ENCODE results near the gene WDFY4.
A peak's percentile ranks its signal among the peaks of the same experiment; 100 is the strongest.

Gene WDFY4

DNA sequence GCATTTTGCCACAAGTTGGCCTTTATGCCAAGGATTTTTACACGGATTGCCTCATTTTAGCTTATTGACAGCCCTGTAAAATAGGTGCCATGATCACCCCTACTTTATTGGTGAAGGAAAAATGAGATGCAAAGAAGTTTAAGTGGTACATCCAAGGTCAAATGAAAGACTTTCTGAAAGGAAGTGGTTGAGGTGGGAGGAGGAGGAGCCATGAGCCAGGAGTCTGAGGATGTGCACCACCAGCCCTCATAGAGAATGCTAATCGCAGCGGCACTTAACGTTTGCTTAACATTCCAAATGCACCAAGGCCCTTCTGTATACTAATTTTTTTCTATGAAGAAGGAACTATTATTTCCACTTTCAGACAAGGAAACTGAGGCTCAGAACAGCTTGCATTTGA is 286.0 kb downstream of the WDFY4 start:
- no peak for DNase-seq

DNA sequence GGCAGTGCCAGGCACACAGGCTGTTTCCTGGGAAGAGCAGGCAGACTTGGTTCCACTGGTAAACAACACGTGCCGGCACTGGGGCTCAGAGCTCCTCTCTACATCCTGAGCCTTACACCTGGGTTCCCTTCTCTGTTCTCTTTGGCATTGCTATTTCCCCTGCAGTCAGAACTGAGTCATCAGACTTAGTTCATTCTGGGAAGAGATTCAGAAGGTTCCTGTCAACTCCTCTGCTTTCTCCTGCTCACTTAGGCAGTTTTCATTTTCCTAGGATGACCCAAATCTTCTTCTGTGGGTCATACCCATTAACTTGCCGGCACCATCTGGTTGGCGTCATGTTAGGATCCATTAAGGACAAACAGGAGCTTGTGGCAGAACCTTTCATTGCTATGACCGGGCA is 288.4 kb downstream of the WDFY4 start:
- no peak for DNase-seq

DNA sequence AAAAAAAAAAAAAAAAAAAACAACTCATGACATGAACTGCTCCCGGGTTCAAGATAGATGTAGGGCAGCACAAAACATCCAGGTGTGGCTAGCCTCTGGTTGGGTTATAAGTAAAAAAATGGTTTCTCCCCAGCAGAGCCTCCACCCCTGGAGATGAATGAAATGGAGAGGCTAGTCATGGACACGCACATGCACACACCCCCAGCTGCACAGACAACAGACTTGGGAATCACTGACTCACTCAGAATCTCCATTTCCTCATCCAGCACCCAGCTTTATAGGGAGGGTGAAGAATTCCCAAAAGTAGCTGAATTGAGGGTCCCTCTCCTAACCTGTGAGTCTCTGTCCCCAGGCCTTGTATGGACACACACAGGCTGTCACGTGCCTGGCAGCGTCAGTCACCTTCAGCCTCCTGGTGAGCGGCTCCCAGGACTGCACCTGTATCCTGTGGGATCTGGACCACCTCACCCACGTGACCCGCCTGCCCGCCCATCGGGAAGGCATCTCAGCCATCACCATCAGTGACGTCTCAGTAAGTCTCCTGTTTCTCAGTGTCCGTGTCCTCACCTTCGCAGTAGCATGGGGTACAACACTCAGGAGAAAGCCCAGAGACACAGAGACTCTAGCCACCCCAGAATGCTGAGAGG is 290.0 kb downstream of the WDFY4 start:
- DNase-seq, result no peak

DNA sequence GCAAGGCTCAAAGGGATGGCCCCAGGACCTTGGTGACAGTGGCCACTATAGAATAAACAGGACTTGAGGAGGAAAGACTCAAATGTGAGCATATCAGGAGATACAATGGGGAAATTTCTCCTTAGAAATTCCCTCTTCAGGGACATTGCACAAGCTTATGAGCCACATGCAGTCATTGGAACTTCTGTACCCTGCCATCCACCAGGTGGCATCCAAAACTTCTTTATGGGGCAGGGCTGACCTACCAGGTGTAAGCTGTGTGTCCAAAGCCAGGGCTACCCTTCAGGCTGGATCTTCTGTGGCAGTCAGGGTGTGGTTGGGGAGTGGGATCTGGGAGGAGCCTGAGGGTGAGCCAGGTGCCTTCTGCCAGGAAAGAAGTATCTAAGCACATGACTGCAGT is 291.5 kb downstream of the WDFY4 start:
- peak in 2 of 56 donors; percentile 5 to 13 for DNase-seq

DNA sequence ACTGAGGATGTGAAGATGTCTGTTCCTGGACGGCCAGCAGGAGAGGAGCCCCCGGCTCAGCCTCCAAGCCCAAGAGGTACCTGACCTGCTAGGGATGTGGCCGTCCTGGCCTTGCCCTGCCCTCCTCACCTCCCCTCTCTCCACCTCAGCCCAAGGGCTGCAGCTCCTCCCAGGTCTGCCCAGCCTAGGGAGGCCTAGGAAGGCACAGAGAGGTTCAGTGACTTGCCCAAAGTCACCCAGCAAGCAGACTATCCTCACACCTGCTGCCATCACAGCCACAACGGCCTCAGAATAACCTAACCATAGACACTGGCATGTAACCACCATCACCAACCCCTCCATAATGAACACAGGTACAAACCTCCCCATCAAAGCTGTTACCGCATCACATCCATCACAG is 293.6 kb downstream of the WDFY4 start:
- DNase-seq, result no peak

DNA sequence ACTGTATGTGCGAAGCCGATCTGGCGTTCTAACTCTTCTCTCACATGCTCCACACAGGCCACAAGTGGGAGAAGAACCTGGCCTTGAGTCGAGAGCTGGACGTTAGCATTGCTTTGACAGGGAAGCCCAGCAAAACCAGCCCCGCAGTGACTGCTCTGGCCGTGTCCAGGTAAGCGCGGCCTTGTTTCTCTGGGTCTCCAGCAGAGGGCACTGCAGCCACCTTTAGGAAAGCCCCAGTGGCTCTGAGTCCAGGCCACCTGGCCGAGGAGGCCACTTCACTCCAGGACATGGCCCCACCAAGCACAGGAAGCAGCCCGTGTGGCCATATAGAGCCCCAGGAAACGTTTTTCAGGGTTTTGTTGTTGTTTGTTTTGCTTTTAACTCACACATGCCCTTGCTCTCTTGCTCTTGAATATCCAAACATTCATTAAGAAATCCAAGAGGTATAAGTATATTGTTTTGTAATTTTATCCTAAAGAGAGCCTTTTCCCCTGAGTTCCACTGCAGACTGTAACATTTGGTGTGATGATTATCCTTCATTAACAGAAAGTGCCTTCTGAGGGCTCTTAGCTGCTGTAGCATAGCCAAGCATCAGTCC is 296.7 kb downstream of the WDFY4 start:
- peak in 24 of 56 donors; percentile 1 to 56 (median 24) for DNase-seq

DNA sequence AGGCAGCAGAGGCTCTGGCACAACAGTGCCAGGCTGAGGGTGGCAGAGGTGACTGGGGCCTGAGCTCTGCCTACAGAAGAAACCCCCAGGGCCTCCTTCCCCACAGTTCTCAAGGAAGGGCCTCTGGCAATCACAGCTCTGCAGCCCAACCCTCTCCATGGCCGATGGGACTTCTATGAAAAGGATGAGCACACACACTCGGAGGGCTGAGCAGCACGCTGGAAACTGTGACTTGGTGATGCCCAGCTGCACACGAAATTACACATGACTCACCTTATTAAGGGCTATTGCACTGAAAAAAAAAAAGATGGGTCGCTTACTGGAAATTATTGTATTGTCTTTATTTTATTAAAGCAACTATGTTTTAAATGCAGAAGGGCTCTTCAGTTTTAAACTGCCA is 297.9 kb downstream of the WDFY4 start:
- no peak for DNase-seq

DNA sequence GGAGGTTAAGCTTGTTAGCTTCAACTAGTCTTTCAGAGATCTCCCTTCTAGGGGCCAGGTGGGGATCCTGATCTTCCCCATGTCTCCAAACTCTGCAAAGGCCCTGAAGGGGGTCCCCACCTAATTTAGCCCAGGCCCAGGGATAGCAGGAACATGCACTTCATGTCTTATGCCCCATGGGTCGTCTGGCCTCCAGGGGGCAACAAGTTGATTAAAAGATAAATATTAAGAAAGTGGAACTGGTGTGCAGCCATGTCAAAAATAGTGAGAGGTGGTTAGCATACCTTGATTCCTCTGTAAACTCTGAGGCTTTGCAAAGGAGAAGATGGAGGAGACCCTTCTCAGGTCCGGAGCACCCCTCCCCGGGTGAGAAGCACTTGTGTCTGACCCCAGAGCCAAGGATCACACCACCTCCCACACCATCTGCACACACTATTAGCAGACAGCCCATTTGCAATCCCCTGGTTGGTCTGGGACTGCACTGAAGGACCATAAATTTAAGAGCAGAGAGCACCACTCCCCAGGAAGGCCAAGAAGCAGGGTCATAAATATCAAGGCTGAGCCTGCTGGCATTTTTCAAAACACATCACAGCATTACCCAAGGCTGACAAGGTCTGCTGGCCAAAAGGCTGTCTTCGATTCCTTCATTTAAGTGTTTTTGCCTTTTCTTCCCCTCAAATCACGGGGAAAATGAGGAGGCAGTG is 299.1 kb downstream of the WDFY4 start:
- DNase-seq, result no peak

DNA sequence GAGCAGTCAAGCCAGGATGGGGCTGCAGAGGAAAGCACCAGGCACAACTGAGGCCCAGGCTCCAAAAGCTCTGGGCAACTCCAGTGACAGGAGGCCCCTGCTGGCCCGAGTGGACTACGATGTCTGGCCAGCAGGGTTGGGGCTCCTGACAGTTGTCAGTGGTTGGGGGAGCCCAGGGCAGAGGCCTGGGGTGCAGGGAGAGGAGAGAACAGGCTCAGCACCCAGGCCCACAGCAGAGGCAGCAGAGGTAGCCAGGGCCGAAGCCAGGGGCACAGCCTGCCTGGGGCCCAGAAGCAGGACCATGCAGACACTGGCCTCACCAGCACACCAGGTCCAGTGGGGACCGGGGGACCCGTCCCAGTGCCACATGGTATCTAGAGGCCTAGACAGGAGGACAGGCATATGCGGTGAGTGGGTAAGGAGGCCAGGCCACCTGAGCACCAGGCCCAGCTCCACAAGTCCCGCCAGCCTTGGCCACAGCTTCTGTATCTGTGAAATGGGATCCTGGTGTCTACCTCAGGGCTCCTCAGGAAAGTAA is 301.0 kb downstream of the WDFY4 start:
- DNase-seq, result no peak

DNA sequence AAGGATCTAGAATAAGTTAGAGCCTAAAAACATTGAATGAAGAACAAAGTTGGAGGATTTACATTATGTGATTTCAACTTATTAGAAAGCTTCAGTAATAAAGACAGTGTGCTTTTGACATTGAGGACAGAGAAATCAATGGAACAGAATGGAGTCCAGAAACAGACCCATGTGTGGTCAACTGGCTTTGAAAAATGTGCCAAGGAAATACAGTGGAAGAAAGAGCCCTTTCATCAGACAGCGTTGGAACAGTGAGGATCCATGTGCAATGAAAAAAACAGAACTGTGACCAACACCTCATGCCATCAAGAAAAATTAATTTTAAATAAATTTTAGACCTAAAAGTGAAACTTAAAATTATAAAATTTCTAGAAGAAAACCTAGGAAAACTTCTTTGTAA is 305.6 kb downstream of the WDFY4 start:
- peak in 1 of 56 donors; percentile 9 for DNase-seq

DNA sequence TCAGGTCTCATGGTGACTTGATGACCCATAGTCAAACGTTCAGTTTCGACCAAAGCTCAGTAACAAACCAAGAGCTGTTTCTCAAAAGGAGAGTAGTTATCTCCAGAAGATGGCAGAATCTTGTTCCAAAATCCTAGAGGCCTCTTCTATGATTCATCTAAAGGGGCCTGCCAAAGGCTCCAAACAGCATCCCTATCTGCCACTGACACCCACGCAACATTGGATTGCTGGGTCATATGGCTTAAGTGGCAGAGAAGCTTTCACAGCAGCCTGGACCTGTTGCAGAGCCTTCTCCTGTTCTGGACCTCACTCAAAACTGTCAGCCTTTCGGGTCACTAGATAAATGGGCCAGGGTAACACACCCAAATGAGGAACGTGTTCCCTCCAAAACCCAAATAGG is 309.0 kb downstream of the WDFY4 start:
- no peak for DNase-seq

DNA sequence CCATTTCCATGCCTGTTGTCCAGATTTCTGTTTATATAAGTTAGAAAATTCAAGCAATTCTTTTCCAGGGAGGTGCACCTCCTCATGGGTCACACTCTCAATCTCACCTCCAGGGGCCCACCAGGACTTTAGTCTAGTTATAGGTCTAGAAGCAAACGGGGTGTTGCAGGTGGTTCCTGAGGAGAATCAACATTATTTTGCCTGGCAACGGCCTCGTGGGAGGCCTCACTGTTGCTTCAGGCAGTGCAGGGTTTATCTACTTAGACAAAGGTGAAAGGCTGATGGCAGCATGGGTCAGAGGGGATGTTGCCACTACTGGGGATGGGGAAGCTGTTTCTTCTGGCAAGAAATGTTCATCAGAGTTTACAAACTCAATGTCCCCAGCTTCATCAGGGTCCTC is 311.7 kb downstream of the WDFY4 start:
- DNase-seq, result no peak

DNA sequence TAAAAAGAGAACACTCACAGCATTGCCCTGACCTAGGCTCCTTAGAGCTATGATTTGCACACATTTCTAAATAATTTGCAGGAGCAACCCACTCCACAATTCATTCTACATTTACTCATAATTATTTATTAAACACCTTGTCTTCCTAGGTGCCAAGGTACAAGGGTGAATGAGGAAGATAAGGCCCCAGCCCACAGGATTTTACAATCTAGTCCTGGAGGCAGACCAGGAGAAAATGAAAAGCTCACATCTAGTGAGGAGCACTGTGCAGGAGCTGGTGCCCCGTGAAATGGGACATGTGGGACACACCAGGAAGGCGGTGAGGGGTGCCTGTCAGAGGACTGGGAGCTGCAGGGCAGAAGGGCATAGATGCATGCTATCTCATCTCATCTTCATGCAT is 314.7 kb downstream of the WDFY4 start:
- DNase-seq, result no peak

DNA sequence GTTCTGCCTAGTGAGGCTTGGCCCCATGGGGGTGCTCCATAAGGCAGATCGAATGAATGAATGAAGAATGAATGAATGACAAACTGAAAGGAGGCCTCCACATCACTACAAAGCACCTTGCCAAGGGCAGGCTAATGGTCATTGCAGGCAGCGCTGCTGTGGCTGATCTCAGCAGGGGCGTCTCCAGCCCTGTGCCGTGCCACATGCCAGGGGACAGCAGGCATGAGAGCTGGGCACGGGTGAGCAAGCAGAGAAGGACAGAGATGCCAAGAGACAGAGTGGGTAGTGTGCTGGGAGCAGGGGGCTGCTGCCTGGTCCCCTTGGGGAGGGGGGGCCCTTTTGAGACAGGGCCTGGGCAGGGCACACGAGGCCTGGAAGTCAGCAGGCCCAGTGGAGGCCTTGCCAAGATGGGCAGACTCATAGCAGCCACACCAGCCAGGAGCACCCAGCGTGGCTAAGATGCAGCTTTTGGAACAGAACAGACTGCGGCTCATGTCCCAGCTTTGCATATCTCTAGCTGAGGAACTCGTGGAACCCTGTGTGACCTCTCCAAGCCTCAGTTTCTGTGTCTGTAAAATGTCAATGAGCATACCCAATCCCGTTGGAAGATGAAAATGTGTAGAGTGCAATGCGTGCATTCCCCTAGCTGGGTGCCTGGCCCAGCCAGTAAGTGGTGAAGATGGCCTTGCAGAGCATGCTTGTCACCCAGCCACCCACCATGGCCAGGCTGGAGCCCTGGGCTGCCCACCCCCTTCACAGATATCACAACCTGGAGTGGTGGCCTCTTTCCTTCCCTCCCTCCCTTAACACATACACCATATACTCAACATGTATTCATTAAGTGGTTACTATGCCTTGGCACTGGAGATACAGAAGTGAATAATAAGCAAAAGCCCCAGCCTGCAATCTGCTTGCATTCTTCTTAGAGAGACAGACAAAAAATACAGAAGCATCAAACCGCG is 316.0 kb downstream of the WDFY4 start:
- no peak for DNase-seq

DNA sequence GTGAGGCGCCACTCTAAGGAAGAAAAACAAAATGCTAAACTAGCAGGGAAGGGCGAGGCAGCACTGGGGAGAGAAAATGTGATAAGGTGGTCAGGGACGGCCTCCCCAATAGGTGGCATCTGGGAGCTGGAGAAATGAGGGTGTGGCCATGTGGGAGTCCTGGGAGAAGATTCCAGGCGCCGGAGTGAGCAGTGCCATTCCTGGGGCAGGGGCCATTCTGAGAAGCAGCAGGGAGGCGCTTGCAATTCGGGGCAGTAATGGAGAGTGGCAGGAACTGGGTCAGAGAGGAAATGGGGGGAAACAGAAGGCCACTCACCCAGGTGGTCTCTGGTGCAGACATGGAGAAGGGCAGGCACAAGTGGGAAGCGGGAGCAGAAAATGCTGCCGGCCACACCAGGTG is 316.7 kb downstream of the WDFY4 start:
- no peak for DNase-seq

DNA sequence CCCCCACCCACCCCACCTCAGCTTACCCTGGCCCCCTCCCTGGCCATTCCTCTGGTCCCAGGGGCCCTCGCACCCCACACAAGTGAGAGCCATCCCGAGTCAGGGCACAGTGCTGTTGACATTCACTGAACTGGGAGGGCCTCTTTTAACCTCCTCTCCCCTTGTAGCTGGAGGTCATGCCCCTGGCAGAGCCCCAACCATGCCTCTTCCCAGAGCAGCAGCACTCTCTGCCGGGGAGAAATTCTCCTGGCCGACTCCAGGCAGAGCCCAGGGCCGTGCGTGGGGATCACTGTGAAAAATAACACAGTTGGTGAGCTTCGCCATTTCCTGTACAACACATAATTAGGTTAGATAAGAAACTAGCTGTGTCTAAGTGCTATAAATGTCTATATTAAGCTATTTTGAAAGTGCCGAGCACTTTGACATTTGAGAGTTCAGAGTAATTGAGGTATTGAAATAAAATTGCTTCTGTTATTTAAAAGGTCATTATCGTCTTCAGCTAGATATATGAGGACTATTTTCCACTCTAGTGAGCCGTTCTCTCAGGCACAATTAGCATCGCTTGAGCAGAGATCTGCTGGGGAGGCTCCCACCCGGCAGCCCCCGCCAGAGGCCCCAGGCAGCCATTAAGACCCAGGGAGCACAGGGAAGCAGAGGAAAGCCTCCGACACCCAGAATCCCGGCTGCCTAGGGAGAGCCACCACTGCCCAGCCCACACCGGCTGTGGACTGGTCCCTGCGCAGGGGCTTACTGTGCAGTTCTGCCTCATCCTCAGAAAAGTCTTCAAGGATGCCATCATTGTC is 317.4 kb downstream of the WDFY4 start:
- DNase-seq, result no peak

DNA sequence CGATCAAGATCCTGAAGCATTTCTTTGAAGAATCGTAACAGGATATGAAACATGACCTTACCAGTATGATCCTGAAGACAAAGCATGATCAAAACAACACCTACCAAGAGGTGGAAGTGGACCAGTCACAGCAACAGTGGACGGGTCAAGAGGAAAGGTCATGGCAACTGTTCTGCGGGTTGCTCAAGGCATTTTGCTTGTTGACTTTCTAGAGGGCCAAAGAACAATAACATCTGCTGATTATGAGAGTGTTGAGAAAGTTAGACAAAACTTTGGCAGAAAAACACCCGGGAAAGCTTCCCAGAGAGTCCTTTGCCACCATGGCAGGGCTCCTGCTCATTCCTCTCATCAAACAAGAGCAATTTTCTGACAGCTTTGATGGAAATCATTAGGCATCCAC is 320.6 kb downstream of the WDFY4 start:
- no peak for DNase-seq

DNA sequence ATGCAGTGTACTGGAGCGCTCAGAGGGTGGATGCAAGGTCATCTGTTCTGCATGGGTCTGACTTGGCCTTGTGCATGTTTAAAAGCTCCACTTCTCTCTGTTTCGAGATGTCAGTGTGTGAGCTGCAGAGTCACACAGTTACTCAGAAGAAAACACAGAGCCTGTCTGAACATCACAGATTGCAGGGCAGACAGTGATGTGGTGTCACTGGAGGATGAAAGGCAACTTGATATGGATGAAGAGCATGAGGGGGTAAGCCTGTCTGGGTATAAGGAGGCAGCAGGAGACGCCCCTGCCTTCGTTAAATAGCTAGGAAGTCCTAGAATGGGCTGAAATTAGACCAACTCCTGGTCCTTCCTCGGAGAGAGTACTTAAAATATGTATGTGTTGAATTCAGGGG is 322.5 kb downstream of the WDFY4 start:
- DNase-seq, result no peak

DNA sequence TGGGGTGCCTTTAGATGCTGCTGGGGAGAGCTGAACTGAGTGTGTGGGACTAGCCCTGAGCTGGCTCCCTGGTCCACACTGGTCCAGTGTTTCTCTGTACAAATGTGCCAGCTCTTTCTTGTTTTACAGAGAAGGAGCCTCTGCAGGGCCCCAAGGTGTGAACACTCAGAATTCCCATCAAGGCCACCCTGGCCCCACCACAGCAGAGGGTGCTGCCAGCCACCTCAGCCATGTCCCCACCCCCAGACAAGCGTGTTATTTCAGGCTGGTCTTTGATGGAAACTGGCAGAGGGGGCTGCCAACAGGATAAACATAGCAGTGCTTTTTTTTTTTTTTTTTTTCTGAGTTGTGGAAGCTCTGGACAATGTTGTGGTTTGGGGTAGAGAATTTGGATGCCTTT is 323.4 kb downstream of the WDFY4 start:
- DNase-seq, result no peak

DNA sequence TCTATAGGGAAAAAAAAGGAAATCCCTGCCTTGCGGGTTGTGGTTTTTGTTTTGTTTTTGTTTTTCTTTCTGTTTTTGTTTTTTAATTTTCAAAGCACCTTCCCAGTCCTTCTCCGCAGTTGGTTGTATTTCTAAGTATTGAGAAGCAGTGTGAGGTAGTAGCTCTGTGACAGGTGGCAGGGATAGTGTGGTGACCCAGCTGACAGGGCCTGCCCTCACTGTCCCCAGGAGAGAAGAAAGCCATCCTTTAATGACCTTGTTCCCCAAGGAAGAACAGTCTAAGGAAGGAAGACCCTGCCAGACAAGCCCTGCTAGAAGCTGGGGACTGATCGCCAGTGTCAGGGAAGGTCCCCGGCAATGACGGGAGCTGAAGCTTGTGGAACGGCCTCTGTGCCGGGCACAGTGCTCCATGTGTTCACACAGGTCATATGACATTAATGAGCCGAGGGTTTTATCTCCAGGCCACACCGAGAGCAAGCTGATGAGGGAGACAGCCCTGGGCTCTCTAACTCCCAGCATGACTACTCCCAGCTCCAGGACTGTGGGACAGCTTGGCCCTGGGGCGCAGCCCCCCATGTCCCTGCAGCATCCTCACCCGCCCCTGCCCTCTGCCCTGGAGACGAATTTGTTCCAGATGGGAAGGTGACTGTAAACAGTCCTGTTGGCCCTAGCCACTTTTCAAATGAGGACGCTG is 324.0 kb downstream of the WDFY4 start:
- no peak for DNase-seq
